H7 (cell line): ENCODE data around the gene CABCOCO1. TPM values are rescaled to one million over a fixed set of nuclear protein-coding genes. Genes with fewer than 3 reads are reported as not detected.

Source experiments
- DNase-seq: peaks from one replicate; pipeline ENCODE4 v3.0.0; 2012
- H3K27me3 ChIP-seq: 2 replicates; pipeline ENCODE4 v1.6.0; 2011; ENCODE audit warnings: mild to moderate bottlenecking, low read length; ENCODE audit not compliant: control insufficient read depth, insufficient read depth
- H3K36me3 ChIP-seq: replicated peaks from 2 replicates; pipeline ENCODE4 v1.5.1; 2011; ENCODE audit warnings: low read length; ENCODE audit not compliant: control insufficient read depth, insufficient read depth
- H3K4me3 ChIP-seq: 2 replicates; pipeline ENCODE4 v1.5.1; 2011; ENCODE audit warnings: low read depth, mild to moderate bottlenecking, control low read depth, low read length, moderate library complexity; ENCODE audit not compliant: insufficient read depth
- total RNA-seq: library from RNA; depleted of rRNA; stranded (reverse); fragments of >200 nt; shearing (Covaris generic); gene quantifications from 2 replicates; pipeline ENCODE4 v1.2.3, GENCODE V29; 2014

Gene CABCOCO1
- total RNA-seq, 1 experiment from 2014 or later: not detected

GRCh38 chr10:61749291-61749690, 86.6 kb downstream of the CABCOCO1 start:
- DNase-seq: no peak
- H3K36me3 ChIP-seq: no peaks in the 10 kb centered on the region
- no peaks in the 10 kb centered on the region for H3K27me3 ChIP-seq
- no peak overlapping the region for H3K4me3 ChIP-seq

- DNase-seq: peak; percentile 25
- H3K4me3 ChIP-seq: no peak overlapping the region
- no peaks in the 10 kb centered on the region for H3K36me3 ChIP-seq
- H3K27me3 ChIP-seq: no peaks in the 10 kb centered on the region
Measured at GRCh38 chr10:61750943-61751471, 88.3 kb downstream of the CABCOCO1 start.

- Histone ChIP-seq H3K36me3 (no peaks in the 10 kb centered on the region), H3K4me3 (no peak overlapping the region), H3K27me3 (no peaks in the 10 kb centered on the region)
- no peak for DNase-seq
Measured at GRCh38 chr10:61751599-61751998, 88.9 kb downstream of the CABCOCO1 start.

GRCh38 chr10:61752111-61753011, 89.6 kb downstream of the CABCOCO1 start:
- no peak for DNase-seq
- no peaks in the 10 kb centered on the region for H3K27me3 ChIP-seq
- no peaks in the 10 kb centered on the region for H3K36me3 ChIP-seq
- H3K4me3 ChIP-seq: no peak overlapping the region

GRCh38 chr10:61753453-61753852, 90.7 kb downstream of the CABCOCO1 start:
- Histone ChIP-seq H3K36me3 (no peaks in the 10 kb centered on the region), H3K27me3 (no peaks in the 10 kb centered on the region)
- DNase-seq: no peak

GRCh38 chr10:61754587-61755550, 92.1 kb downstream of the CABCOCO1 start:
- no peaks in the 10 kb centered on the region for H3K27me3 ChIP-seq
- no peak overlapping the region for H3K4me3 ChIP-seq
- no peak for DNase-seq
- no peaks in the 10 kb centered on the region for H3K36me3 ChIP-seq

More at GRCh38 chr10:61753453-61753852, 90.7 kb downstream of the CABCOCO1 start:
- H3K4me3 ChIP-seq: no peak overlapping the region

GRCh38 chr10:61757001-61757400, 94.3 kb downstream of the CABCOCO1 start:
- no peak overlapping the region for H3K4me3 ChIP-seq
- no peaks in the 10 kb centered on the region for H3K36me3 ChIP-seq
- no peaks in the 10 kb centered on the region for H3K27me3 ChIP-seq
- DNase-seq: no peak

GRCh38 chr10:61757525-61758397, 95.0 kb downstream of the CABCOCO1 start:
- H3K4me3 ChIP-seq: no peak overlapping the region
- DNase-seq: no peak
- H3K36me3 ChIP-seq: no peaks in the 10 kb centered on the region
- no peaks in the 10 kb centered on the region for H3K27me3 ChIP-seq

GRCh38 chr10:61758433-61758832, 95.7 kb downstream of the CABCOCO1 start:
- no peak for DNase-seq
- Histone ChIP-seq H3K4me3 (no peak overlapping the region), H3K27me3 (no peaks in the 10 kb centered on the region), H3K36me3 (no peaks in the 10 kb centered on the region)

- H3K36me3 ChIP-seq: no peaks in the 10 kb centered on the region
- no peak overlapping the region for H3K4me3 ChIP-seq
- no peaks in the 10 kb centered on the region for H3K27me3 ChIP-seq
- DNase-seq: no peak
Measured at GRCh38 chr10:61759751-61760150, 97.0 kb downstream of the CABCOCO1 start.

- no peak for DNase-seq
- no peaks in the 10 kb centered on the region for H3K27me3 ChIP-seq
- no peaks in the 10 kb centered on the region for H3K36me3 ChIP-seq
- no peak overlapping the region for H3K4me3 ChIP-seq
Measured at GRCh38 chr10:61760943-61761824, 98.5 kb downstream of the CABCOCO1 start.

GRCh38 chr10:61761825-61762217, 99.1 kb downstream of the CABCOCO1 start:
- no peaks in the 10 kb centered on the region for H3K27me3 ChIP-seq
- DNase-seq: no peak

GRCh38 chr10:61763778-61764177, 101.0 kb downstream of the CABCOCO1 start:
- no peak for DNase-seq
- Histone ChIP-seq H3K36me3 (no peaks in the 10 kb centered on the region), H3K27me3 (no peaks in the 10 kb centered on the region), H3K4me3 (no peak overlapping the region)

More at GRCh38 chr10:61761825-61762217, 99.1 kb downstream of the CABCOCO1 start:
- Histone ChIP-seq H3K36me3 (no peaks in the 10 kb centered on the region), H3K4me3 (no peak overlapping the region)
